K562 (cell line): Measurements from ENCODE around the gene MAP3K7. TPM values are rescaled to one million over a fixed set of nuclear protein-coding genes. Genes with fewer than 3 reads are reported as not detected.

Source experiments
- ARHGAP35 ChIP-seq: fragments of 450-650 bp; IDR thresholded peaks from 2 replicates; pipeline ENCODE4 v1.6.1; 2018; ENCODE audit not compliant: partially characterized antibody
- CBFA2T2 ChIP-seq: fragments of 450-650 bp; conservative IDR thresholded peaks from 2 replicates; pipeline ENCODE4 v1.6.1; 2017; ENCODE audit warnings: mild to moderate bottlenecking
- CBX1 ChIP-seq: sonication (generic); IDR thresholded peaks from 2 replicates; pipeline ENCODE4 v1.6.1; 2016; ENCODE audit warnings: antibody characterized with exemption, low read depth, mild to moderate bottlenecking
- MCM2 ChIP-seq: fragments of 450-650 bp; IDR thresholded peaks from 2 replicates; pipeline ENCODE4 v1.6.1; 2017; ENCODE audit warnings: low read depth, mild to moderate bottlenecking
- MCM5 ChIP-seq: fragments of 450-650 bp; IDR thresholded peaks from 2 replicates; pipeline ENCODE4 v1.6.1; 2016; ENCODE audit warnings: low read depth
- MEIS2 ChIP-seq: fragments of 450-650 bp; IDR thresholded peaks from 2 replicates; pipeline ENCODE4 v1.6.1; 2014; ENCODE audit warnings: mild to moderate bottlenecking; ENCODE audit not compliant: partially characterized antibody
- NCOA1 ChIP-seq: fragments of 450-650 bp; IDR thresholded peaks from 2 replicates; pipeline ENCODE4 v1.6.1; 2016; ENCODE audit warnings: low read depth
- PHB ChIP-seq: fragments of 250-450 bp; sonication (Bioruptor Pico); IDR thresholded peaks from 2 replicates; pipeline ENCODE4 v1.5.0; 2021
- POLR2AphosphoS2 ChIP-seq: IDR thresholded peaks from 2 replicates; pipeline ENCODE4 v1.6.1; 2012; ENCODE audit warnings: low read length, improper control_type of control experiment
- ZHX1 ChIP-seq: fragments of 150-350 bp; conservative IDR thresholded peaks from 2 replicates; pipeline ENCODE4 v1.6.1; 2014; ENCODE audit warnings: low read length
- ZNF707 ChIP-seq: fragments of 250-450 bp; sonication (Bioruptor Pico); conservative IDR thresholded peaks from 2 replicates; pipeline ENCODE4 v1.8.0; 2022; ENCODE audit warnings: inconsistent platforms, mild to moderate bottlenecking, moderate library complexity
- ZNF75A ChIP-seq: fragments of 450-650 bp; formaldehyde crosslinking; IDR thresholded peaks from 2 replicates; pipeline ENCODE4 v1.4.0; 2020; ENCODE audit warnings: mild to moderate bottlenecking
- ZNF778 ChIP-seq: fragments of 450-650 bp; formaldehyde crosslinking; IDR thresholded peaks from 2 replicates; pipeline ENCODE4 v1.4.0; 2020; ENCODE audit warnings: mild to moderate bottlenecking, moderate library complexity
- polyA plus RNA-seq, 8 experiments: library from polyadenylated mRNA; depleted of rRNA in 4 of 8; stranded (reverse) in 5 of 8; unstranded in 3 of 8; fragments of >200 nt; fragmentation: Nextera tagmentation in 2 of 8; fragmentation: Illumina TruSeq in 1 of 8; extraction: Ambion mirVana in 2 of 8; extraction: Trizol in 1 of 8; gene quantifications; 2 replicates each; pipeline versions ENCODE4 v1.2.1 to v1.2.3, GENCODE V29; 2011 to 2014; ENCODE audit warnings: inconsistent platforms in 1 of 8, missing spikeins in 1 of 8
- total RNA-seq, 7 experiments: library from RNA; depleted of rRNA in 6 of 7; stranded (reverse); fragments of >200 nt in 6 of 7; fragmentation: Illumina TruSeq in 2 of 7; extraction: Trizol in 2 of 7; gene quantifications; 2 replicates each; pipeline versions ENCODE4 v1.2.1 to v1.2.3, GENCODE V29; 2011 to 2021; ENCODE audit warnings: low replicate concordance in 1 of 7
- TF ChIP-seq, protein P1 (sequence below): IDR thresholded peaks from 2 replicates; pipeline ENCODE4 v1.6.1; 2014; ENCODE audit warnings: antibody characterized with exemption
- TF ChIP-seq, protein P2 (sequence below): fragments of 450-650 bp; IDR thresholded peaks from 2 replicates; pipeline ENCODE4 v1.6.1; 2017; ENCODE audit warnings: antibody characterized with exemption, mild to moderate bottlenecking
- TF ChIP-seq, protein P3 (sequence below), 3 experiments: fragments of 200-800 bp in 1 of 3; fragments of 250-450 bp in 1 of 3; fragments of 450-650 bp in 1 of 3; sonication (Bioruptor Pico) in 1 of 3; sonication (Bioruptor generic) in 1 of 3; formaldehyde crosslinking in 1 of 3; IDR thresholded peaks; 2 replicates each; pipeline versions ENCODE4 v1.6.1 to v1.8.0; 2016 to 2022; ENCODE audit warnings: mild to moderate bottlenecking in 2 of 3, missing genetic modification characterization in 2 of 3, missing compliant biosample characterization in 1 of 3, moderate library complexity in 1 of 3

Gene MAP3K7
- total and polyA plus RNA-seq, 9 of the 15 experiments (the other 6 are each of a cell fraction or from before 2014, with no cell fraction given) = 13.4 to 60.9 (median 34.8) TPM

GRCh38 chr6:90586836-90587638, at the start of gene MAP3K7 (continued):
- TF ChIP-seq, protein P1, sequence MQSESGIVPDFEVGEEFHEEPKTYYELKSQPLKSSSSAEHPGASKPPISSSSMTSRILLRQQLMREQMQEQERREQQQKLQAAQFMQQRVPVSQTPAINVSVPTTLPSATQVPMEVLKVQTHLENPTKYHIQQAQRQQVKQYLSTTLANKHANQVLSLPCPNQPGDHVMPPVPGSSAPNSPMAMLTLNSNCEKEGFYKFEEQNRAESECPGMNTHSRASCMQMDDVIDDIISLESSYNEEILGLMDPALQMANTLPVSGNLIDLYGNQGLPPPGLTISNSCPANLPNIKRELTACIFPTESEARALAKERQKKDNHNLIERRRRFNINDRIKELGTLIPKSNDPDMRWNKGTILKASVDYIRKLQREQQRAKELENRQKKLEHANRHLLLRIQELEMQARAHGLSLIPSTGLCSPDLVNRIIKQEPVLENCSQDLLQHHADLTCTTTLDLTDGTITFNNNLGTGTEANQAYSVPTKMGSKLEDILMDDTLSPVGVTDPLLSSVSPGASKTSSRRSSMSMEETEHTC = no peak
- TF ChIP-seq MCM2 (no peak), ZNF707 (CRISPR knock-in tag) (no peak), POLR2AphosphoS2 (no peak), MEIS2 (no peak), NCOA1 (no peak), CBFA2T2 (no peak), MCM5 (no peak), ZNF778 (CRISPR knock-in tag) (no peak), ARHGAP35 (peak; percentile 84), ZNF75A (CRISPR knock-in tag) (no peak), ZHX1 (peak; percentile 86), PHB (no peak), CBX1 (peak; percentile 53; the same call in 1 of the 2 replicates)
- TF ChIP-seq, protein P2, sequence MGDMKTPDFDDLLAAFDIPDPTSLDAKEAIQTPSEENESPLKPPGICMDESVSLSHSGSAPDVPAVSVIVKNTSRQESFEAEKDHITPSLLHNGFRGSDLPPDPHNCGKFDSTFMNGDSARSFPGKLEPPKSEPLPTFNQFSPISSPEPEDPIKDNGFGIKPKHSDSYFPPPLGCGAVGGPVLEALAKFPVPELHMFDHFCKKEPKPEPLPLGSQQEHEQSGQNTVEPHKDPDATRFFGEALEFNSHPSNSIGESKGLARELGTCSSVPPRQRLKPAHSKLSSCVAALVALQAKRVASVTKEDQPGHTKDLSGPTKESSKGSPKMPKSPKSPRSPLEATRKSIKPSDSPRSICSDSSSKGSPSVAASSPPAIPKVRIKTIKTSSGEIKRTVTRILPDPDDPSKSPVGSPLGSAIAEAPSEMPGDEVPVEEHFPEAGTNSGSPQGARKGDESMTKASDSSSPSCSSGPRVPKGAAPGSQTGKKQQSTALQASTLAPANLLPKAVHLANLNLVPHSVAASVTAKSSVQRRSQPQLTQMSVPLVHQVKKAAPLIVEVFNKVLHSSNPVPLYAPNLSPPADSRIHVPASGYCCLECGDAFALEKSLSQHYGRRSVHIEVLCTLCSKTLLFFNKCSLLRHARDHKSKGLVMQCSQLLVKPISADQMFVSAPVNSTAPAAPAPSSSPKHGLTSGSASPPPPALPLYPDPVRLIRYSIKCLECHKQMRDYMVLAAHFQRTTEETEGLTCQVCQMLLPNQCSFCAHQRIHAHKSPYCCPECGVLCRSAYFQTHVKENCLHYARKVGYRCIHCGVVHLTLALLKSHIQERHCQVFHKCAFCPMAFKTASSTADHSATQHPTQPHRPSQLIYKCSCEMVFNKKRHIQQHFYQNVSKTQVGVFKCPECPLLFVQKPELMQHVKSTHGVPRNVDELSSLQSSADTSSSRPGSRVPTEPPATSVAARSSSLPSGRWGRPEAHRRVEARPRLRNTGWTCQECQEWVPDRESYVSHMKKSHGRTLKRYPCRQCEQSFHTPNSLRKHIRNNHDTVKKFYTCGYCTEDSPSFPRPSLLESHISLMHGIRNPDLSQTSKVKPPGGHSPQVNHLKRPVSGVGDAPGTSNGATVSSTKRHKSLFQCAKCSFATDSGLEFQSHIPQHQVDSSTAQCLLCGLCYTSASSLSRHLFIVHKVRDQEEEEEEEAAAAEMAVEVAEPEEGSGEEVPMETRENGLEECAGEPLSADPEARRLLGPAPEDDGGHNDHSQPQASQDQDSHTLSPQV = no peak
- TF ChIP-seq, protein P3, sequence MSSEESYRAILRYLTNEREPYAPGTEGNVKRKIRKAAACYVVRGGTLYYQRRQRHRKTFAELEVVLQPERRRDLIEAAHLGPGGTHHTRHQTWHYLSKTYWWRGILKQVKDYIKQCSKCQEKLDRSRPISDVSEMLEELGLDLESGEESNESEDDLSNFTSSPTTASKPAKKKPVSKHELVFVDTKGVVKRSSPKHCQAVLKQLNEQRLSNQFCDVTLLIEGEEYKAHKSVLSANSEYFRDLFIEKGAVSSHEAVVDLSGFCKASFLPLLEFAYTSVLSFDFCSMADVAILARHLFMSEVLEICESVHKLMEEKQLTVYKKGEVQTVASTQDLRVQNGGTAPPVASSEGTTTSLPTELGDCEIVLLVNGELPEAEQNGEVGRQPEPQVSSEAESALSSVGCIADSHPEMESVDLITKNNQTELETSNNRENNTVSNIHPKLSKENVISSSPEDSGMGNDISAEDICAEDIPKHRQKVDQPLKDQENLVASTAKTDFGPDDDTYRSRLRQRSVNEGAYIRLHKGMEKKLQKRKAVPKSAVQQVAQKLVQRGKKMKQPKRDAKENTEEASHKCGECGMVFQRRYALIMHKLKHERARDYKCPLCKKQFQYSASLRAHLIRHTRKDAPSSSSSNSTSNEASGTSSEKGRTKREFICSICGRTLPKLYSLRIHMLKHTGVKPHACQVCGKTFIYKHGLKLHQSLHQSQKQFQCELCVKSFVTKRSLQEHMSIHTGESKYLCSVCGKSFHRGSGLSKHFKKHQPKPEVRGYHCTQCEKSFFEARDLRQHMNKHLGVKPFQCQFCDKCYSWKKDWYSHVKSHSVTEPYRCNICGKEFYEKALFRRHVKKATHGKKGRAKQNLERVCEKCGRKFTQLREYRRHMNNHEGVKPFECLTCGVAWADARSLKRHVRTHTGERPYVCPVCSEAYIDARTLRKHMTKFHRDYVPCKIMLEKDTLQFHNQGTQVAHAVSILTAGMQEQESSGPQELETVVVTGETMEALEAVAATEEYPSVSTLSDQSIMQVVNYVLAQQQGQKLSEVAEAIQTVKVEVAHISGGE (CRISPR knock-in tag; IDR thresholded peaks at IDR 0.05) = peak in 1 of 3 experiments; percentile 83; a peak in 2 of 6 replicates
